ENCODE results near the gene CENPK.

CENPK gene

DNA sequence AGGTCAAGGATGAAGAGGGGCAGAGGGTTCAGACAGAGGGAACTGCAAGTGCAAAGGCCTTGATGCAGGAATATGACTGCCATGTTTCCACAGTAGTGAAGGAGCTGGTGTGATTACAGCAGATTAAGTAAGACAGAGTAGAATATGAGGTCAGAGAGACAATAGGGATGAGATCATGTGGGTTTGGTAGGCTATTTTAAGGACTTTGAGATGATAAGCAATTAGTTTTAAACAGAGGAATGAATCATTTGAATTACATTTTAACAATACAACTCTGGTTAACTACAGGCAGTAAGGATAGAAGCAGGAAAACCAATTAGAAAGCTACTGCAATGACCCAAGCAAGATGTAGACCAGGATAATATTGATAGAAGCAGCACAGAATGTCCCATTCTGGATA is 7.7 kb downstream of the CENPK start:
- TF ChIP-seq, protein P1, sequence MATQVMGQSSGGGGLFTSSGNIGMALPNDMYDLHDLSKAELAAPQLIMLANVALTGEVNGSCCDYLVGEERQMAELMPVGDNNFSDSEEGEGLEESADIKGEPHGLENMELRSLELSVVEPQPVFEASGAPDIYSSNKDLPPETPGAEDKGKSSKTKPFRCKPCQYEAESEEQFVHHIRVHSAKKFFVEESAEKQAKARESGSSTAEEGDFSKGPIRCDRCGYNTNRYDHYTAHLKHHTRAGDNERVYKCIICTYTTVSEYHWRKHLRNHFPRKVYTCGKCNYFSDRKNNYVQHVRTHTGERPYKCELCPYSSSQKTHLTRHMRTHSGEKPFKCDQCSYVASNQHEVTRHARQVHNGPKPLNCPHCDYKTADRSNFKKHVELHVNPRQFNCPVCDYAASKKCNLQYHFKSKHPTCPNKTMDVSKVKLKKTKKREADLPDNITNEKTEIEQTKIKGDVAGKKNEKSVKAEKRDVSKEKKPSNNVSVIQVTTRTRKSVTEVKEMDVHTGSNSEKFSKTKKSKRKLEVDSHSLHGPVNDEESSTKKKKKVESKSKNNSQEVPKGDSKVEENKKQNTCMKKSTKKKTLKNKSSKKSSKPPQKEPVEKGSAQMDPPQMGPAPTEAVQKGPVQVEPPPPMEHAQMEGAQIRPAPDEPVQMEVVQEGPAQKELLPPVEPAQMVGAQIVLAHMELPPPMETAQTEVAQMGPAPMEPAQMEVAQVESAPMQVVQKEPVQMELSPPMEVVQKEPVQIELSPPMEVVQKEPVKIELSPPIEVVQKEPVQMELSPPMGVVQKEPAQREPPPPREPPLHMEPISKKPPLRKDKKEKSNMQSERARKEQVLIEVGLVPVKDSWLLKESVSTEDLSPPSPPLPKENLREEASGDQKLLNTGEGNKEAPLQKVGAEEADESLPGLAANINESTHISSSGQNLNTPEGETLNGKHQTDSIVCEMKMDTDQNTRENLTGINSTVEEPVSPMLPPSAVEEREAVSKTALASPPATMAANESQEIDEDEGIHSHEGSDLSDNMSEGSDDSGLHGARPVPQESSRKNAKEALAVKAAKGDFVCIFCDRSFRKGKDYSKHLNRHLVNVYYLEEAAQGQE (IDR thresholded peaks at IDR 0.05; ENCODE audit: insufficient read depth in 1 of 2, low read depth in 2 of 2, low read length in 2 of 2) = no peak
- TF ChIP-seq POLR2AphosphoS5 (IDR thresholded peaks at IDR 0.05; ENCODE audit: low read depth, low read length) (no peak), TAF1 (IDR thresholded peaks at IDR 0.05; ENCODE audit: borderline replicate concordance, insufficient read depth, low read length) (no peak), FOXP2 (optimal IDR thresholded peaks at IDR 0.05; ENCODE audit: borderline replicate concordance, extremely low read depth, extremely low read length, insufficient read depth) (no peak), SIN3A (IDR thresholded peaks at IDR 0.05; ENCODE audit: borderline replicate concordance, insufficient read depth, low read length) (no peak)

DNA sequence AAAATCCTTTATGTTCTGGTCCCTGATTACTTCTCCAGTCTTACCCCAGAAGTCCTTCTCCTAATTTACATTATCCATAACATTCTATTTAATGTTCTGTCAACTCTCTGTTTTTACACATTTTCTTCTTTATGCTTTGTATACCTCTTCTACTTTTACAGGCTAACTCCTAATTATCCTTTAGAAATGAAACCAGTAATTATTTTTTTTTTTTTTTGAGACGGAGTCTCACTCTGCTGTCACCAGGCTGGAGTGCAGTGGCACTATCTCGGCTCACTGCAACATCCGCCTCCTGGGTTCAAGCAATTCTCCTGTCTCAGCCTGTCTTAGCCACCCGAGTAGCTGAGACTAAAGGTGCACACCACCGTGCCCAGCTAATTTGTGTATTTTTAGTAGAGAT is 9.0 kb downstream of the CENPK start:
- no peak for TF ChIP-seq SIN3A (IDR thresholded peaks at IDR 0.05; ENCODE audit: borderline replicate concordance, insufficient read depth, low read length)
- no peak for TF ChIP-seq POLR2AphosphoS5 (IDR thresholded peaks at IDR 0.05; ENCODE audit: low read depth, low read length)
- TF ChIP-seq TAF1 (IDR thresholded peaks at IDR 0.05; ENCODE audit: borderline replicate concordance, insufficient read depth, low read length) = no peak
- TF ChIP-seq, protein P1 (IDR thresholded peaks at IDR 0.05; ENCODE audit: insufficient read depth in 1 of 2, low read depth in 2 of 2, low read length in 2 of 2) = no peak
- TF ChIP-seq FOXP2 (optimal IDR thresholded peaks at IDR 0.05; ENCODE audit: borderline replicate concordance, extremely low read depth, extremely low read length, insufficient read depth) = no peak

DNA sequence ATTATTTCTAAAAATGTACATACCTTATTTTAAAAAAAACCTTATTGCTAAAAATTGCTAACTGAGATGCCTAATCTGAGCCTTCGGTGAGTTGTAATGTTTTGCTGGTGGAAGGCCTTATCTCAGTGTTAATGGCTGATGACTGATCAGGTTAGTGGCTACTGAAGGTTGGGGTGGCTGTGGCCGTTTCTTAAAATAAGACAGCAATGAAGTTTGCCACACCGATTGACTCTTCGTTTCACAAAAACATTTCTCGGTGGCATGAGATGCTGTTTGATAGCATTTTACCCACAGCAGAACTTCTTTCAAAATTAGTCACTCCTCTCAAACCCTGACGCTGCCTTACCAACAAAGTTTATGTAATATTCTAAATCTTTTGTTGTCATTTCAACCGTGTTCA is 14.7 kb downstream of the CENPK start:
- TF ChIP-seq SIN3A (IDR thresholded peaks at IDR 0.05; ENCODE audit: borderline replicate concordance, insufficient read depth, low read length) = no peak
- no peak for TF ChIP-seq POLR2AphosphoS5 (IDR thresholded peaks at IDR 0.05; ENCODE audit: low read depth, low read length)
- TF ChIP-seq FOXP2 (optimal IDR thresholded peaks at IDR 0.05; ENCODE audit: borderline replicate concordance, extremely low read depth, extremely low read length, insufficient read depth) = no peak
- TF ChIP-seq, protein P1 (IDR thresholded peaks at IDR 0.05; ENCODE audit: insufficient read depth in 1 of 2, low read depth in 2 of 2, low read length in 2 of 2) = no peak
- TF ChIP-seq TAF1 (IDR thresholded peaks at IDR 0.05; ENCODE audit: borderline replicate concordance, insufficient read depth, low read length) = no peak

DNA sequence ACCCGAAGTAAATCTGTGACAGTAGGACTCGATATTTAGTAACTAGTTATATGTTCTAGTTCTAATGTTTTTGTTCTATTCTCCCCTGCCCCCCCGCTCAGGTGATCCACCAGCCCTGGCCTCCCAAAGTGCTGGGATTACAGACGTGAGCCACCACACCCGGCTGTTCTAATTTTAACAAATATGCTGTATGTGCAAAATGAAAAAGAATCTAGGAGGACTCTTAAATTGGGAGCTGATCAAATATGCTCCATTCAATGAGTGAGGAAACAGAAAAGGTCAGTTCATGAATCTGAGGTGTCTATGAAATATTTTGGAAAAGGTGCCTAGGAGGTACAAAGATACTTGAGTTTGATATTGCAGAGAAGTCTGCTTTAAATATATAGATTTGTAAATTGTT is 16.8 kb downstream of the CENPK start:
- TF ChIP-seq TAF1 (IDR thresholded peaks at IDR 0.05; ENCODE audit: borderline replicate concordance, insufficient read depth, low read length) (no peak), POLR2AphosphoS5 (IDR thresholded peaks at IDR 0.05; ENCODE audit: low read depth, low read length) (no peak), SIN3A (IDR thresholded peaks at IDR 0.05; ENCODE audit: borderline replicate concordance, insufficient read depth, low read length) (no peak), FOXP2 (optimal IDR thresholded peaks at IDR 0.05; ENCODE audit: borderline replicate concordance, extremely low read depth, extremely low read length, insufficient read depth) (no peak)
- TF ChIP-seq, protein P1 (IDR thresholded peaks at IDR 0.05; ENCODE audit: insufficient read depth in 1 of 2, low read depth in 2 of 2, low read length in 2 of 2) = no peak

DNA sequence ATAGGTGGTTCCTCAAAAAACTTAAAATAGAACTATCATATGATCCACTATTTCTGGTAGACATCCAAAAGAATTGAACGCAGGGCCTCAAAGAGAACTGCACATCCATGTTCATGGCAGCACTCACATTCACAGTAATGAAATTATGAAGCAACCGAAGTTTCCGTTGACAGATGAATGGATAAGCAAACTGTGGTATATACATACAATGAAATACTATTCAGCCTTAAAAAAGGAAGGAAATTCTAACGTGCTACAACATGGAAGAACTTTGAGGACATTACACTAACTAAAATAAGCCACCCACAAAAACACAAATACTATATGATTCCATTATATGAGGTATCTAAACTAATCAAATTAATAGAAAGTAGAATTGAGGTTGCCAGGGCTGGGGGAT is 18.5 kb downstream of the CENPK start:
- TF ChIP-seq SIN3A (IDR thresholded peaks at IDR 0.05; ENCODE audit: borderline replicate concordance, insufficient read depth, low read length) (no peak), FOXP2 (optimal IDR thresholded peaks at IDR 0.05; ENCODE audit: borderline replicate concordance, extremely low read depth, extremely low read length, insufficient read depth) (no peak)
- TF ChIP-seq, protein P1 (IDR thresholded peaks at IDR 0.05; ENCODE audit: insufficient read depth in 1 of 2, low read depth in 2 of 2, low read length in 2 of 2) = no peak

All from PFSK-1 (cell line).